Measurements from ENCODE around the gene COL13A1.

COL13A1 gene

DNA sequence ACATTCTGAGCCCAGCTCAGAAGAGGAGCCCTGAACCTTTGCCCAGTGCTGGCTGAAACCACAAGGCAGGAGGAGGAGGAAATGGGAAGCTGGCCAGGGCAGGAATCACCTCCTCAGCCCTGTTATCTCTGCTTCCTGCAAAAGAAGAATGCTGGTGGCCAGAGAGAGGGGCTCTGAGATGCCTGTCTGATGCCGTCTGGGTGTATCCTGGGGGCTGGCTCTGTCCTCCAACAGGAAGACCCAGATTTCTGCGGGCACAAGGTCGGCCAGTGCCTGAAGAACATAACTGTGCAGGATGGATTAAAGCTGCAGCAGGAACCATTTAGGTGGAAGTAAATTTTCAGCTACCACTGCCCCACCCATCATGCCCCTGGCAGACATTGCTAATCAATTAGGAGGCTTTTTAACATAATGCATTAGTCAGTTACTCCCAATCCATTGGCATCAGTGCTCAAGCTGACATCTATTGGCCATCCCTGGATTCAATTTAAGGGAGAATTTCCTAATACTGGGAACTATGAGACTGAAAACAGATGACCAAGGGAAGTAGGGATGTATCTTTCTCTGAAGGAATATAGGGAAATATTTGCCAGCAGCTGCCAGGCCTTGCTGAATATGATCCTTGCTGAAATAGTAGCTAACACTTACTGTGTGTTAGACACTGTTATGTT lies 67.7 kb downstream of the COL13A1 start:
- DNase-seq: no peak

DNA sequence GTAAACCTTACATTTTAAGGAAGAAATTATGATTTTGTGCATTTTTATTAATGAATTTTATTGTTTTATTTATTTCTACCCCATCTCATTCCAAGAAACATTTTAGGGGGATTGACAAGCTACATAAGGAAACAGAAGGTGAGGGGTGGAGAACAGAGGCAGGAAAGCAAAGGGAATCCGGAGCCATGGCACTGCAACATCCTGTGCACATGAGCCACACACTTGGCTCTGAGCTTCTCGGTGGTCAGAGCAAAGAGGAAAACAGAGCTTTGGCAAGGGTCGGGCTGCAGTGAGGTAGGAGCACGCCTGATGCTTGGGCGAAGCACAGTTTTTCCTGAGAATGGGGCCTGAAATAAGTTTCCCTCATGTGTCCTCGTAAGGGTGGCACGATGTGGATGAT lies 68.9 kb downstream of the COL13A1 start:
- DNase-seq: no peak

GRCh38 chr10:69871074-69871473 lies 69.4 kb downstream of the COL13A1 start:
- DNase-seq: no peak

DNA sequence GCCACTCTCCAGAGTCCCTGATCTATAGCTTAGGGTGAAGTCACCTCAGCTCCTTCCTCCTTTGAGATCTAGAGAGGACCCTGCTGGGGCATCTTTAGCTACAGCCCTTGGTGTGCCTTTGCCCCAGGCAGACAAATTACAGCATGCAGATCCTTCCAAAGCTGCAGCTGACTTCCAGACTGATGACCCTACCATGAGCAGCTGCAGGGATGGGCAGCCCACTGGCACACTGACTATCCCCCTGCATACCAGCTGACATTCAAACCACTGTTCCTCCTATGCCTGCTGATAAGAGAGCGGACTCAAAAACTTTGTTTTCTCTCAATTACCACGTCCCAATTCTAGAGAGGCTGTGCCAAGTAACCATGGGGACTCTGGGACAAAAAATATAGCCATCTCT lies 70.6 kb downstream of the COL13A1 start:
- DNase-seq: no peak

DNA sequence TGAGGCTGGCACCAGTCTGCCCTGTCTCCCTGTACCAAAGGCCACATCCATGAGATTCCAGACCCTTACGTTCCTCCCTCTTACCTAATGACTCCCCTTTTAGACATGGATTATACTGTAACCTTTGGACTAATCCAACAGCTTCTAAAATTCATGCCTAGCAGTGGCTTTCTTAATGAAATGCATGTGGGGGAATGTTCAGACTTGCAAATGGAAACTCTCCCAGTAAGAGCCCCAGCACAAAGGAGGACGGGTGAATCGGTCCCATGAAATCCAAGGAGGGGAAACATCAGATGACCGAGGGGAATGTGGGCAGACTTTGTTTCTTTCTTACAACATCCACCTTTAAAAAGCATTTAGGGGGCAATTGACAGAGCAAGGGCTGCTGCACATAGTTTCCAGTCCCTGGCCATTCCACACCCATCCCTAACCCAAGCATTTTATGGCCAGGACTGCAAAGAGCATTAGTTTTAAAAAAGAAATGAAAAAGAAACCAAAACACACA lies 71.5 kb downstream of the COL13A1 start:
- no peak for DNase-seq

GRCh38 chr10:69874449-69874848 lies 72.7 kb downstream of the COL13A1 start:
- no peak for DNase-seq

- no peak for DNase-seq
Measured at GRCh38 chr10:69875856-69876255, 74.2 kb downstream of the COL13A1 start.

DNA sequence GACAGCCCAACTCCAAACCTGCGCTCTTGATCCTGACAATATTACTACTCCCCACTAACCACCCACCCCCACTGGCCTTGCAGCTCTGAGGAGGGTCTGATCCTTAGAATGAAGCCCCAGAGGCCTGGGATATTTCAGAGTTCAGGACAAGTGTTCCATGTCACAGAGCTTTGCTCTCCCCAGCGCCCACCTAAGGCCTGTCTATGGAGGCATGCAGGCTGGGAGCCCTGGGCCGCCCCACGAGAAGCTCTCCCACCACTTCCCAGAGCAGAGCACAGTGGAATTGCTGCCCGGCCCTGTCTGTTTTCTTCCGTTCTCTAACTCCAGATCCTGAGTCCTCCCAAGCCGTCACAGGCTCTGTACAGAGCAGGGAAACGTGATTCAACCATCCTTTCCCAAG lies 74.6 kb downstream of the COL13A1 start:
- no peak for DNase-seq

GRCh38 chr10:69876931-69877330 lies 75.2 kb downstream of the COL13A1 start:
- no peak for DNase-seq

- no peak for DNase-seq
Measured at GRCh38 chr10:69878038-69878437, 76.3 kb downstream of the COL13A1 start.

- DNase-seq: no peak
Measured at GRCh38 chr10:69878951-69879350, 77.2 kb downstream of the COL13A1 start.

GRCh38 chr10:69879634-69880257 lies 78.0 kb downstream of the COL13A1 start:
- DNase-seq: no peak

DNA sequence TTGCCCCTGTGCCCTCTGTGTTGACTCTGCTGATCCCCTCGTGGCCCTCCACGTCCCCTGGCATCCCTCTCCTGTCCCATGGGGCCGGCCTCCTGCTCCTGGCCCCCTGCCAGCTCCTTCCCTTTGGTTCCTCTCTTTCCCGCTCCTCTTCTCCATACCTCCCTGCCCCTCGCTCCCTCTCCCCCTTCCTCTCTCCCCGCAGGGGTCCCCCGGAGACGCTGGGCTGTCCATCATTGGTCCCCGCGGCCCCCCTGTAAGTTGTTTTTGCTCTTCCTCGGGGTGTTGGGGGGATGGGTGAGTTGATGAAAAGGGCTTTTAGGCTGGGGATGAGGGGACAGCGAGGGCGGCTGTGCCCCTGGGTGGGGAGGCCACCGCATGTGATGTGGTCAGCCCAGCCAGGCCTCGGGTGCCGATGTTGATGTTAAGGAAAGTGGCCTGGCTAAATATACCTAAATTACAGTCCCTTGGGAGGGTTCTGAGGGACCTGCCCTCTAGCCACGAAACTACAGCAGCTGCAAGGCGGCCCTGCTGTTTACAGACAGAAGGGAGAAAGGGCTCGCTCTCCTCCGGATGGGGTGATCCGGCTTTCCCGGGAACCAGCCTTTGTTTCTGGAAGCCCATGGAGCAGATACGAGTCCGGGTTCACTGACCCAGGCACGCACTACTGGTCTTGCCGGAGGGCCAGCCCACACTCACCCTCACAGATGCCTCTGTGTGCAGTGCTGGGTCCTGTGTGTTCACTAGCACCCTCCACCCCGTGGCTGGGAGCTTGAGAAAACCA lies 78.8 kb downstream of the COL13A1 start:
- no peak for DNase-seq

- no peak for DNase-seq
Measured at GRCh38 chr10:69881202-69881601, 79.5 kb downstream of the COL13A1 start.

GRCh38 chr10:69883310-69884023 lies 81.8 kb downstream of the COL13A1 start:
- no peak for DNase-seq

DNA sequence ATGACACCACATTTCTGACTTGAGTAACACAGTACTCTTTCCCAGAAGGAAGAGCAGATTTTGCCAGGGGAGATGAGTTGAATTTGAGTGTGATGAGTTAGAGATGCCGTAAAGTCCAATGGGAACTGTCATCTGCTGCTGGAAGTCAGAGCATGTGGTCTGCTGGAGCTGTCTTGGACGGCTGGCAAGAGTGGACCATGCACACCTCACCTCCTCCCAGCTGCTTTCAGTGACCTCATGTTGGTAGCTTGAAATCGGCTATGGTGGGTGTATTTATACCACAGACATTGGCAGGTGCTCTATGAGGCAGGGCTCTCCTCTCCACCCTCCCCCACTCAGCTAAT lies 82.3 kb downstream of the COL13A1 start:
- no peak for DNase-seq

DNA sequence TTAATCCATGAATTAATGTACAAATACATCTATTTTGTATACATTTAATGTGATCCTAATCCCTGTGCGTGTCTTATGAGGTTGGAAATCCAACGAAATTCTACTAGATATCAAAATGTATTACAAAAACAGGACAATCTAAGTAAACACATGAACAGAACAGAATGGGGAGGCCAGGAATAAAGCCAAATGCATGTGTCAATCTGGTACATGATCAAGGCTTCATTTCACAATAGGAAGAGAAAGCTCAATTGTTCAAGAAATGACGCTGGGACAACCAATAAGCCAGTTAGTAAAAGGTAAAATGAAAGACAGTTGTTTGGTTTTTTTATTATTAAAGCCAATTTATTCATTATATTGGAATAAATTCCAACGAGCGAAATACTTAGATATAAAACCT lies 83.0 kb downstream of the COL13A1 start:
- DNase-seq: no peak

GRCh38 chr10:69885379-69886013 lies 83.8 kb downstream of the COL13A1 start:
- no peak for DNase-seq

- DNase-seq: no peak
Measured at GRCh38 chr10:69888882-69889584, 87.3 kb downstream of the COL13A1 start.

DNA sequence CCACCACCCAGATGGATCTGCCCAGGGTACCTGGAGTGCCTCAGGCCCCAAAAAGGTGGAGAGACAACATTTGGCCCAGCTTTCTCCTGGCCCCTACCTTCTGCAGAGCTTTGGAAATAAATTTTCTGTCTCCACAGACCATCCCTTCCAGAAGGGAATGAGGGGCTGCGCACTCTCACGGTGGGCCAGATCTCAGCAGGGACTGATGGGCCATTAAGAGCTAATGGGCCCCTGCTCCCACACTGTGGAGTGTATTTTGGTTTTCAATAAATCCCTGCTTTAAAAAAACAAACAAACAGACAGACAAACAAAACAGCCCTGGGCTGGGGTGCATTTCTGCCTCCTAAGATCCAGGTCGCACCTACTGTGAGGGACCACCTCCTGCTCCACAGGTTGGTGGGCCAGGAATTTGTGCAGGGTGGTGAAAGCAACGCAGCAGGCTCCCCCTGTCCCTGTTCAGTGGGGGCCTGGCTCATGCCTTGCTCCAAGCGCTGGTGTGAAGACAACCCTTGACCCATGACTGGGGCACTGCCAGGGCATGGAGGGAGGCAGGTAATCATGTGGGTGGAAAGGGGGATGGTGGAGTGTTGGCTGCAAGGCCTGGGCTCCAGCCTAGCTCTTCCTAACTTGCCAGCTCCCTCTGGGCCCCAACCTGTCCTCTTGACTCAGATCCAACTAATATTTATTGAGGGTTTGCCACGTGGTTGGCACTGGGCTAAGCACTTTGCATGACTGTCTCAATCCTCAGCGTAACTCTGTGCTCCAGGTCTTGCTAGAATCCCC lies 88.5 kb downstream of the COL13A1 start:
- no peak for DNase-seq

DNA sequence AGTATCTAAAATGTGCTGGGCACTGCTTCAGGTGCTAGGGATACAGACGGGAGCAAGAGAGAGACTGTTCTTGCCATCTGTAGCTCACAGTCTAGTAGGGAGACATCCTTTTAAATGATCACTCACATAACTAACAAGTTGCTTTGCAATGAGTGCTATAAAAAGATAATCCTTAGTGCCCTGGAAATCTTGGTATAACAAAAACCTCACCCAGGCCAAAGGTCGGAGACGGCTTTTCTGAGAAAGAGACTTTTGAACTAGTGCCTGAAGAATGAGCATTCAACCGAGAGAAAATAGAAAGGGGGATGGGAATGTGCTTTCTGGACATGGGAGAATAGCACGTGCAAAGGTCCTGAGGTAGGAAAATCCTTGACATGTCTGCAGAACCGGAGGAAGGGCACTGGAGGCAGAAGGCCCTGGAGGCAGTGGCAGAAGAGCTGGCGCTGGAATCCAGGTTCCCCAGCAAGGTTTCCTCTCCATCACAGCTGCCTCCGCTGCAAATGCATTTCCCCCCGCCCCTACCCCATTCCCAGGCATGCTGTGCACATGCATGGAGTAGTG lies 89.4 kb downstream of the COL13A1 start:
- DNase-seq: no peak
